GM12878 (cell line): ENCODE data around the gene PHGDH. TPM values are rescaled to one million over a fixed set of nuclear protein-coding genes. Genes with fewer than 3 reads are reported as not detected.

ENCODE experiments used
- ATF7 ChIP-seq: fragments of 450-650 bp; IDR thresholded peaks from 2 replicates; pipeline ENCODE4 v1.6.1; 2016; ENCODE audit warnings: low read depth, mild to moderate bottlenecking
- CBFB ChIP-seq: IDR thresholded peaks from 2 replicates; pipeline ENCODE4 v1.6.1; 2016; ENCODE audit warnings: antibody characterized with exemption, low read depth
- E2F4 ChIP-seq: IDR thresholded peaks from 2 replicates; pipeline ENCODE4 v1.6.1; 2012; ENCODE audit warnings: low read depth, low read length, improper control_type of control experiment
- ESRRA ChIP-seq: IDR thresholded peaks from 2 replicates; pipeline ENCODE4 v1.6.1; 2012; ENCODE audit warnings: mild to moderate bottlenecking, low read length, improper control_type of control experiment
- FOS ChIP-seq: IDR thresholded peaks from 3 replicates; pipeline ENCODE4 v1.6.1; 2011; ENCODE audit warnings: borderline replicate concordance; ENCODE audit not compliant: insufficient read length; ENCODE audit errors: extremely low read depth
- FOXM1 ChIP-seq: IDR thresholded peaks from 2 replicates; pipeline ENCODE4 v1.6.1; 2012; ENCODE audit warnings: low read depth, mild to moderate bottlenecking, inconsistent platforms, low read length, moderate library complexity
- IRF3 ChIP-seq: fragments of 450-650 bp; IDR thresholded peaks from 2 replicates; pipeline ENCODE4 v1.6.1; 2014; ENCODE audit warnings: mild to moderate bottlenecking
- KAT2A ChIP-seq: conservative IDR thresholded peaks from 2 replicates; pipeline ENCODE4 v1.6.1; 2011; ENCODE audit warnings: low read depth, low read length; ENCODE audit not compliant: control insufficient read depth
- KLF5 ChIP-seq: fragments of 450-650 bp; IDR thresholded peaks from 2 replicates; pipeline ENCODE4 v1.6.1; 2014; ENCODE audit warnings: mild to moderate bottlenecking; ENCODE audit not compliant: partially characterized antibody
- MAX ChIP-seq: IDR thresholded peaks from 2 replicates; pipeline ENCODE4 v1.6.1; 2012; ENCODE audit warnings: low read depth, low read length, improper control_type of control experiment
- MYC ChIP-seq: IDR thresholded peaks from 2 replicates; pipeline ENCODE4 v1.6.1; 2011; ENCODE audit warnings: mild to moderate bottlenecking, low read length, moderate library complexity, inconsistent platforms; ENCODE audit not compliant: insufficient read depth, insufficient replicate concordance, insufficient read length, severe bottlenecking
- NBN ChIP-seq: fragments of 450-650 bp; IDR thresholded peaks from 2 replicates; pipeline ENCODE4 v1.6.1; 2016
- PAX5 ChIP-seq: IDR thresholded peaks from 2 replicates; pipeline ENCODE4 v1.6.1; 2011; ENCODE audit warnings: low read depth, low read length, borderline replicate concordance
- PAX8 ChIP-seq: fragments of 450-650 bp; IDR thresholded peaks from 2 replicates; pipeline ENCODE4 v1.6.1; 2017; ENCODE audit warnings: mild to moderate bottlenecking, moderate library complexity
- PKNOX1 ChIP-seq: fragments of 450-650 bp; IDR thresholded peaks from 2 replicates; pipeline ENCODE4 v1.6.1; 2016; ENCODE audit warnings: mild to moderate bottlenecking
- PML ChIP-seq: IDR thresholded peaks from 2 replicates; pipeline ENCODE4 v1.6.1; 2012; ENCODE audit warnings: low read length, inconsistent platforms
- SMAD5 ChIP-seq: IDR thresholded peaks from 2 replicates; pipeline ENCODE4 v1.6.1; 2016; ENCODE audit warnings: antibody characterized with exemption, low read depth
- SUZ12 ChIP-seq: fragments of 200-600 bp; sonication (generic); IDR thresholded peaks from one replicate; pipeline ENCODE4 v1.6.1; 2018; ENCODE audit warnings: antibody characterized with exemption, mild to moderate bottlenecking; ENCODE audit not compliant: unreplicated experiment
- TAF1 ChIP-seq: IDR thresholded peaks from 2 replicates; pipeline ENCODE4 v1.6.1; 2011; ENCODE audit warnings: mild to moderate bottlenecking, low read depth, low read length, borderline replicate concordance
- TBL1XR1 ChIP-seq: IDR thresholded peaks from 2 replicates; pipeline ENCODE4 v1.6.1; 2012; ENCODE audit warnings: low read depth, low read length, improper control_type of control experiment
- TCF3 ChIP-seq: IDR thresholded peaks from 2 replicates; pipeline ENCODE4 v1.6.1; 2012; ENCODE audit warnings: low read depth, mild to moderate bottlenecking, low read length, borderline replicate concordance; ENCODE audit not compliant: insufficient read depth
- ZNF274 ChIP-seq: IDR thresholded peaks from one replicate; pipeline ENCODE4 v1.8.0; 2011; ENCODE audit not compliant: insufficient read length, insufficient read depth
- polyA plus RNA-seq, 11 experiments: library from polyadenylated mRNA; depleted of rRNA in 4 of 11; unstranded in 6 of 11; stranded (reverse) in 5 of 11; fragments of >200 nt; fragmentation: Nextera tagmentation in 4 of 11; fragmentation: Illumina TruSeq in 1 of 11; extraction: Ambion mirVana in 4 of 11; extraction: Trizol in 1 of 11; gene quantifications; 1 replicate in 1 of 11; 2 replicates in 10 of 11; pipeline versions ENCODE4 v1.2.1 to v1.2.3, GENCODE V29; 2011 to 2016; ENCODE audit warnings: inconsistent platforms in 2 of 11, missing spikeins in 2 of 11, low read depth in 1 of 11
- total RNA-seq, 4 experiments: library from RNA; depleted of rRNA in 3 of 4; stranded (reverse); fragments of >200 nt in 3 of 4; fragmentation: Illumina TruSeq in 1 of 4; extraction: Trizol in 1 of 4; gene quantifications; 2 replicates each; pipeline versions ENCODE4 v1.2.1 to v1.2.3, GENCODE V29; 2013 to 2021
- TF ChIP-seq, protein P1 (sequence below): fragments of 450-650 bp; IDR thresholded peaks from 2 replicates; pipeline ENCODE4 v1.6.1; 2017; ENCODE audit warnings: low read depth, mild to moderate bottlenecking, moderate library complexity
- TF ChIP-seq, protein P2 (sequence below): fragments of 450-650 bp; formaldehyde crosslinking; IDR thresholded peaks from 2 replicates; pipeline ENCODE4 v1.4.0; 2020; ENCODE audit warnings: mild to moderate bottlenecking, moderate library complexity

Gene PHGDH
- total and polyA plus RNA-seq, 10 of the 15 experiments (the other 5 are each of a cell fraction or from before 2014, with no cell fraction given) = 3.9 to 47.8 (median 25.9) TPM

DNA sequence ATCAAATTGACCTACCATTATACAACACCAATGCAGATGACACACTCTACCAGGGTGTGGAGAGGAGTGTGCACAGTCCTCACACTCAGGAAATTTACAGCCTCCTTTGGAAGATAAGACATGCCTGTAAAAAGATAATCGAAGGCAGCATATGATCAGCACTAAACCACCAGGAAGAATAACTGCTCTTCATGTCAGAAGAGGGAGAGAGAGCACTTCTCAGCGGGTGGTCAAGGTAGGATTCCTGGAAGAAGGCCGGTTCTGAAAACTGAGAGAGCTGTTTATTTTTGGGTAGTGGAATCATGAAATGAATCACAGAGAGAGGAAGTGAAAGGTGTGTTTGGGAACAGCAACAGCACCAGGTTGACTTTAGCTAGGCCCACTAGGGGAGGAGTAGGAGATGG is 49.7 kb upstream of the PHGDH start (continued):
- 0 out of 2 replicates have a peak, but pooled peaks have one; percentile 61 for TF ChIP-seq TCF3
- TF ChIP-seq, protein P1, sequence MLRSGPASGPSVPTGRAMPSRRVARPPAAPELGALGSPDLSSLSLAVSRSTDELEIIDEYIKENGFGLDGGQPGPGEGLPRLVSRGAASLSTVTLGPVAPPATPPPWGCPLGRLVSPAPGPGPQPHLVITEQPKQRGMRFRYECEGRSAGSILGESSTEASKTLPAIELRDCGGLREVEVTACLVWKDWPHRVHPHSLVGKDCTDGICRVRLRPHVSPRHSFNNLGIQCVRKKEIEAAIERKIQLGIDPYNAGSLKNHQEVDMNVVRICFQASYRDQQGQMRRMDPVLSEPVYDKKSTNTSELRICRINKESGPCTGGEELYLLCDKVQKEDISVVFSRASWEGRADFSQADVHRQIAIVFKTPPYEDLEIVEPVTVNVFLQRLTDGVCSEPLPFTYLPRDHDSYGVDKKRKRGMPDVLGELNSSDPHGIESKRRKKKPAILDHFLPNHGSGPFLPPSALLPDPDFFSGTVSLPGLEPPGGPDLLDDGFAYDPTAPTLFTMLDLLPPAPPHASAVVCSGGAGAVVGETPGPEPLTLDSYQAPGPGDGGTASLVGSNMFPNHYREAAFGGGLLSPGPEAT = peak; percentile 84
- TF ChIP-seq CBFB = no peak
- no peak for TF ChIP-seq PKNOX1
- peak; percentile 57; the same call in 1 of the 2 replicates for TF ChIP-seq PAX5
- TF ChIP-seq SUZ12 = no peak
- no peak for TF ChIP-seq PAX8
- no peak for TF ChIP-seq KAT2A
- TF ChIP-seq PML = 0 out of 2 replicates have a peak, but pooled peaks have one; percentile 60
- no peak for TF ChIP-seq MYC
- peak; percentile 53; the same call in 1 of the 2 replicates for TF ChIP-seq NBN
- TF ChIP-seq E2F4 = no peak
- TF ChIP-seq IRF3 = no peak
- TF ChIP-seq, protein P2, sequence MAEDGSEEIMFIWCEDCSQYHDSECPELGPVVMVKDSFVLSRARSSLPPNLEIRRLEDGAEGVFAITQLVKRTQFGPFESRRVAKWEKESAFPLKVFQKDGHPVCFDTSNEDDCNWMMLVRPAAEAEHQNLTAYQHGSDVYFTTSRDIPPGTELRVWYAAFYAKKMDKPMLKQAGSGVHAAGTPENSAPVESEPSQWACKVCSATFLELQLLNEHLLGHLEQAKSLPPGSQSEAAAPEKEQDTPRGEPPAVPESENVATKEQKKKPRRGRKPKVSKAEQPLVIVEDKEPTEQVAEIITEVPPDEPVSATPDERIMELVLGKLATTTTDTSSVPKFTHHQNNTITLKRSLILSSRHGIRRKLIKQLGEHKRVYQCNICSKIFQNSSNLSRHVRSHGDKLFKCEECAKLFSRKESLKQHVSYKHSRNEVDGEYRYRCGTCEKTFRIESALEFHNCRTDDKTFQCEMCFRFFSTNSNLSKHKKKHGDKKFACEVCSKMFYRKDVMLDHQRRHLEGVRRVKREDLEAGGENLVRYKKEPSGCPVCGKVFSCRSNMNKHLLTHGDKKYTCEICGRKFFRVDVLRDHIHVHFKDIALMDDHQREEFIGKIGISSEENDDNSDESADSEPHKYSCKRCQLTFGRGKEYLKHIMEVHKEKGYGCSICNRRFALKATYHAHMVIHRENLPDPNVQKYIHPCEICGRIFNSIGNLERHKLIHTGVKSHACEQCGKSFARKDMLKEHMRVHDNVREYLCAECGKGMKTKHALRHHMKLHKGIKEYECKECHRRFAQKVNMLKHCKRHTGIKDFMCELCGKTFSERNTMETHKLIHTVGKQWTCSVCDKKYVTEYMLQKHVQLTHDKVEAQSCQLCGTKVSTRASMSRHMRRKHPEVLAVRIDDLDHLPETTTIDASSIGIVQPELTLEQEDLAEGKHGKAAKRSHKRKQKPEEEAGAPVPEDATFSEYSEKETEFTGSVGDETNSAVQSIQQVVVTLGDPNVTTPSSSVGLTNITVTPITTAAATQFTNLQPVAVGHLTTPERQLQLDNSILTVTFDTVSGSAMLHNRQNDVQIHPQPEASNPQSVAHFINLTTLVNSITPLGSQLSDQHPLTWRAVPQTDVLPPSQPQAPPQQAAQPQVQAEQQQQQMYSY (CRISPR knock-in tag) = no peak
- peak; percentile 61 for TF ChIP-seq ATF7
- no peak for TF ChIP-seq FOS
- peak; percentile 74; the same call in 1 of the 2 replicates for TF ChIP-seq TBL1XR1
- TF ChIP-seq ESRRA = no peak
- TF ChIP-seq KLF5 = no peak
- TF ChIP-seq MAX = no peak
- no peak for TF ChIP-seq TAF1
- peak; percentile 63 for TF ChIP-seq FOXM1
- no peak for TF ChIP-seq ZNF274
- TF ChIP-seq SMAD5 = no peak
